PC-3 (cell line): ENCODE results near the gene B4GALT3. TPM values are rescaled to one million over a fixed set of nuclear protein-coding genes. Genes with fewer than 3 reads are reported as not detected.
"Not testable (repeated sequence)": the region's sequence is repeated elsewhere in the genome, so short reads cannot be mapped to it uniquely, and the experiment has no call there.

Experiments used
- ATAC-seq: fragments of 200-7000 bp; cut with Tn5 transposase; 2 replicates; pipeline ENCODE4 v1.9.1; 2020; ENCODE audit warnings: mild to moderate bottlenecking, moderate library complexity
- BruUV-seq: library from RNA; stranded (reverse); fragments of 400-500 nt; replicated peaks from 2 replicates; lab custom pipeline; 2021; lab: Mats Ljungman, UMichigan
- CTCF ChIA-PET: fragments of 300-600 bp; sonication (Branson Sonifier 250); formaldehyde crosslinking; loops from one replicate; lab custom pipeline; 2022; ENCODE audit warnings: antibody characterized with exemption; lab: Charles Lee
- POLR2A ChIA-PET: fragments of 300-600 bp; sonication (Branson Sonifier 250); formaldehyde crosslinking; loops from one replicate; lab custom pipeline; 2022; ENCODE audit warnings: antibody characterized with exemption; ENCODE audit not compliant: unreplicated experiment; lab: Charles Lee
- DNase-seq: peaks from one replicate; pipeline ENCODE4 v3.0.0-alpha.2; 2015
- H2AFZ ChIP-seq: fragments of 300-600 bp; sonication (generic); 2 replicates; pipeline ENCODE4 v1.6.0; 2016; ENCODE audit warnings: antibody characterized with exemption, low read length
- H3F3A ChIP-seq: fragments of 300-600 bp; sonication (generic); one replicate; pipeline ENCODE4 v1.6.0; 2017; ENCODE audit warnings: antibody characterized with exemption, low read length, control low read depth, mild to moderate bottlenecking; ENCODE audit not compliant: unreplicated experiment
- H3K27ac ChIP-seq: fragments of 300-600 bp; sonication (generic); 2 replicates; pipeline ENCODE4 v1.5.1; 2016; ENCODE audit warnings: mild to moderate bottlenecking, low read length
- H3K27me3 ChIP-seq: fragments of 300-600 bp; sonication (generic); 2 replicates; pipeline ENCODE4 v1.6.1; 2016; ENCODE audit warnings: low read length, mixed read lengths
- H3K36me3 ChIP-seq: fragments of 300-600 bp; sonication (generic); 2 replicates; pipeline ENCODE4 v1.6.1; 2016; ENCODE audit warnings: low read depth, mixed run types, low read length, mixed read lengths
- H3K4me1 ChIP-seq: fragments of 300-600 bp; sonication (generic); 2 replicates; pipeline ENCODE4 v1.5.1; 2016; ENCODE audit warnings: low read length; ENCODE audit not compliant: insufficient read depth
- H3K4me2 ChIP-seq: fragments of 300-600 bp; sonication (generic); 2 replicates; pipeline ENCODE4 v1.6.0; 2016; ENCODE audit warnings: low read length
- H3K4me3 ChIP-seq: fragments of 300-600 bp; sonication (generic); 2 replicates; pipeline ENCODE4 v1.5.1; 2016; ENCODE audit warnings: mild to moderate bottlenecking, low read length, mixed read lengths
- H3K79me2 ChIP-seq: fragments of 300-600 bp; sonication (generic); 2 replicates; pipeline ENCODE4 v1.6.1; 2017; ENCODE audit warnings: low read length, mixed read lengths
- H3K9ac ChIP-seq: fragments of 300-600 bp; sonication (generic); 2 replicates; pipeline ENCODE4 v1.6.0; 2016; ENCODE audit warnings: mild to moderate bottlenecking, low read length
- H3K9me2 ChIP-seq: fragments of 300-600 bp; sonication (generic); replicated peaks from 2 replicates; pipeline ENCODE4 v1.6.1; 2016; ENCODE audit warnings: mixed run types, low read length, mixed read lengths
- H3K9me3 ChIP-seq: fragments of 300-600 bp; sonication (generic); 2 replicates; pipeline ENCODE4 v1.6.1; 2016; ENCODE audit warnings: low read length, mixed read lengths
- H4K20me1 ChIP-seq: fragments of 300-600 bp; sonication (generic); 2 replicates; pipeline ENCODE4 v1.6.1; 2016; ENCODE audit warnings: low read length, mixed read lengths
- CTCF ChIP-seq: fragments of 300-600 bp; sonication (generic); conservative IDR thresholded peaks from 2 replicates; pipeline ENCODE4 v1.5.1; 2017; ENCODE audit warnings: antibody characterized with exemption, low read depth, mild to moderate bottlenecking, low read length
- EZH2 ChIP-seq: fragments of 300-600 bp; sonication (generic); IDR thresholded peaks from one replicate; pipeline ENCODE4 v1.6.1; 2017; ENCODE audit warnings: antibody characterized with exemption, mild to moderate bottlenecking, low read length; ENCODE audit not compliant: unreplicated experiment
- EZH2phosphoT487 ChIP-seq: fragments of 300-600 bp; sonication (generic); IDR thresholded peaks from 2 replicates; pipeline ENCODE4 v1.6.1; 2018; ENCODE audit warnings: mild to moderate bottlenecking, antibody characterized with exemption, low read length, borderline replicate concordance
- intact Hi-C: fragments of 100-400 bp; cut with micrococcal nuclease; formaldehyde crosslinking; loops from 2 replicates; pipeline ENCODE4 v1.9.0; 2023
- total RNA-seq: library from RNA; depleted of rRNA; stranded (reverse); fragments of >200 nt; gene quantifications from 2 replicates; pipeline ENCODE4 v1.2.3, GENCODE V29; 2014

Gene B4GALT3
- total RNA-seq, 1 experiment from 2014 or later: 85.4 TPM

GRCh38 chr1:161225178-161225533 is 47.8 kb upstream of the B4GALT3 start:
- BruUV-seq: no TSS peak
- Histone ChIP-seq H3K9me2 (no peaks in the 10 kb centered on the region), H3F3A (no peaks in the 10 kb centered on the region), H4K20me1 (no peaks in the 10 kb centered on the region), H3K36me3 (peaks cover 20% of the 10 kb centered on the region), H3K9me3 (no peaks in the 10 kb centered on the region), H3K4me3 (no peak overlapping the region), H3K4me1 (peaks cover 26% of the 10 kb centered on the region), H3K4me2 (peak overlapping the region; percentile 38), H2AFZ (peak overlapping the region; percentile 70), H3K9ac (no peak overlapping the region), H3K27me3 (no peaks in the 10 kb centered on the region), H3K27ac (no peak overlapping the region), H3K79me2 (peaks cover 16% of the 10 kb centered on the region)
- no peak for TF ChIP-seq CTCF
- ChIA-PET POLR2A (interaction anchor here (0.5 to 1.0 kb wide), 6 partner anchors 56 to 175 kb away, joined by 3 to 6 read pairs (median 4); no protein-coding TSS in a partner anchor), CTCF (interaction anchor here (0.6 to 3.0 kb wide), 19 partner anchors 8 to 501 kb away, joined by 3 to 39 read pairs (median 9); partner anchors contain the start of genes NDUFS2, PPOX and SDHC)
- intact Hi-C loops: loop anchor here (1.0 kb wide), 3 partner anchors 15 to 33 kb away; partner anchors contain the start of gene NDUFS2
- DNase-seq (no peak), ATAC-seq (no peak; the same call in 1 of the 2 replicates)

- H3K27ac ChIP-seq, H3K9me3 ChIP-seq, H3K9me2 ChIP-seq, CTCF ChIA-PET, H4K20me1 ChIP-seq, H3K4me2 ChIP-seq, H3K4me3 ChIP-seq, BruUV-seq, H2AFZ ChIP-seq, H3K9ac ChIP-seq, H3K27me3 ChIP-seq, H3F3A ChIP-seq, DNase-seq, POLR2A ChIA-PET, ATAC-seq: not testable (repeated sequence)
- peaks cover 16% of the 10 kb centered on the region for H3K79me2 ChIP-seq
- intact Hi-C loops: loop anchor here (1.0 kb wide), 3 partner anchors 14 to 32 kb away; partner anchors contain the start of gene NDUFS2
- peaks cover 15% of the 10 kb centered on the region for H3K36me3 ChIP-seq
- H3K4me1 ChIP-seq: peaks cover 26% of the 10 kb centered on the region
These were observed 47.4 kb upstream of the B4GALT3 start for GRCh38 chr1:161224695-161225087.

DNA sequence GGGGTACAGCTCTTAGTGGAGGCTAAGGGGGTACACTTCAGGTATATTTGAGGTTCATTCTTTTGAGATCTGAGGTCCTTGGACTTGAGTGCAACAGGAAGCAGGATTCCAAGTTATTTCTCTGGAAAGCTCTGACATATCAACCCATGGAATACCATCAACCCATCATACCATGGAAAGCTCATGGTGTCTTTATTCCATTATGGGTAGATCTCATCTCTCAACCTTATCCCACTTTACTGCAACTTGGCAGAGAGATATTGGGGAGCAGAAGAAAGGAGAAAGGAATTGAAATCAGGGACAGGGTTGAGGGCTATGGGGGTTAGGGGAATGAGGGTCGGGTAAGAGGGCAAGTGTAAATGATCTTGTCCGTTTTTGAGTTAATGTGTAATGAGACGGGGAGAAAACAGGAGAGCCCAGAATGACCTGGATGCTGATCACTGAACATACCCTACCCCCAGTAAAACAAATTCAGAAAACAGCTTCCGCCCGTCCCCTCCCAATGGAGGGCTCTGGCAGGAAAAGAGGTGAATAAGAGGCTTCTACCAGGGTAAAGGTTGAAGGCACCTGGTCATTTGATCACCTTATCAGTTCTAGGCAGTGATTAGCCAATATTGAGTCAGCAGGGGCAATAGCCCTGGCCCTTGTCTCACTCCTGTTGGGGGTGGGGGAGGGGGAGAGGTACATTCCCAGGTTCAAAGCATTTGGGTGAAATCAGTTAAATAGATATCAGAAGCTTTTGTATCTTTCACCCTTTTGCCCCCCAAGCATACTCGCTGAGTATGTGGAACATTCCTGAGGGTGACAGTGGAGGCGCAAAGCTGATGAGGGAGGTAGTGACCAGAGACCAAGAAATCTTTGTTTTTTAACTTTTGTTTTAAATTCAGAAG is 46.7 kb upstream of the B4GALT3 start:
- H3K36me3 ChIP-seq: peaks cover 9% of the 10 kb centered on the region; the same call in 1 of the 2 replicates
- H3K79me2 ChIP-seq: peaks cover 16% of the 10 kb centered on the region
- H3K9ac ChIP-seq: no peak overlapping the region
- H3F3A ChIP-seq: no peaks in the 10 kb centered on the region
- no peak overlapping the region for H3K4me2 ChIP-seq
- H4K20me1 ChIP-seq: no peaks in the 10 kb centered on the region
- TF ChIP-seq CTCF (no peak), EZH2phosphoT487 (no peak), EZH2 (no peak)
- BruUV-seq: no TSS peak
- DNase-seq (no peak), ATAC-seq (no peak)
- H3K9me3 ChIP-seq: no peaks in the 10 kb centered on the region
- H3K4me3 ChIP-seq: no peak overlapping the region
- H3K9me2 ChIP-seq: no peaks in the 10 kb centered on the region
- intact Hi-C loops: no loop called here
- H3K27ac ChIP-seq: no peak overlapping the region
- CTCF ChIA-PET: no interaction called here
- POLR2A ChIA-PET: no interaction called here
- H2AFZ ChIP-seq: no peak overlapping the region
- no peaks in the 10 kb centered on the region for H3K27me3 ChIP-seq
- peaks cover 26% of the 10 kb centered on the region for H3K4me1 ChIP-seq
